ENCODE measurements around the gene MROH2B. TPM values are rescaled to one million over a fixed set of nuclear protein-coding genes. Genes with fewer than 3 reads are reported as not detected.

MROH2B gene
- polyA plus RNA-seq, 1 donor (not counting 4 experiments of a cell fraction or from before 2014, with no cell fraction given) = not detected

- Histone ChIP-seq H3K4me1 (ENCODE audit: control insufficient read depth, extremely low read depth, insufficient read depth, low read length) (no peaks in the 10 kb centered on the region), H3K9ac (ENCODE audit: control insufficient read depth, extremely low read depth, insufficient read depth, low read length) (no peak overlapping the region), H4K20me1 (ENCODE audit: control insufficient read depth, extremely low read depth, insufficient read depth, low read length) (no peaks in the 10 kb centered on the region), H3K27me3 (ENCODE audit: control insufficient read depth, extremely low read depth, insufficient read depth, low read length) (no peaks in the 10 kb centered on the region), H3K9me1 (ENCODE audit: control insufficient read depth, extremely low read depth, insufficient read depth, low read length) (no peaks in the 10 kb centered on the region), H3K9me3 (ENCODE audit: control insufficient read depth, low read depth, low read length) (no peaks in the 10 kb centered on the region), H3K4me3 (ENCODE audit: control insufficient read depth in 2 of 3, extremely low read depth in 1 of 3, insufficient read depth in 2 of 3, low read depth in 1 of 3, low read length in 3 of 3) (no peak overlapping the region), H3K27ac (ENCODE audit: control insufficient read depth, insufficient read depth, low read length) (no peak overlapping the region), H3K36me3 (ENCODE audit: control insufficient read depth in 2 of 2, extremely low read depth in 1 of 2, insufficient read depth in 2 of 2, low read length in 2 of 2) (no peaks in the 10 kb centered on the region), H2AFZ (ENCODE audit: control insufficient read depth, low read length) (no peak overlapping the region), H3K79me2 (ENCODE audit: control insufficient read depth, insufficient read depth, low read length) (no peaks in the 10 kb centered on the region), H3K4me2 (ENCODE audit: control insufficient read depth, extremely low read depth, insufficient read depth, low read depth, low read length) (no peak overlapping the region)
- DNase-seq (ENCODE audit: low read depth, low spot score) (no peak), FAIRE-seq (no peak)
- TF ChIP-seq CTCF (optimal IDR thresholded peaks at IDR 0.05 in 1 of 3, IDR thresholded peaks at IDR 0.05 in 1 of 3, conservative IDR thresholded peaks at IDR 0.05 in 1 of 3; ENCODE audit: extremely low read depth in 1 of 3, insufficient read depth in 2 of 3, low read length in 3 of 3) = no peak
- no peak for TF ChIP-seq EZH2 (IDR thresholded peaks at IDR 0.05; ENCODE audit: low read length)
- dilution Hi-C loops (cut with MboI; ENCODE audit: extremely low pct_ligation_motif_present, low sequenced_read_pairs) = no loop called here
Measured at GRCh38 chr5:41102341-41102740, 31.2 kb upstream of the MROH2B start.

GRCh38 chr5:41097642-41098041 lies 26.5 kb upstream of the MROH2B start:
- H2AFZ ChIP-seq (ENCODE audit: control insufficient read depth, low read length) = no peak overlapping the region
- no peak overlapping the region for H3K4me2 ChIP-seq (ENCODE audit: control insufficient read depth, extremely low read depth, insufficient read depth, low read depth, low read length)
- H3K9ac ChIP-seq (ENCODE audit: control insufficient read depth, extremely low read depth, insufficient read depth, low read length) = no peak overlapping the region
- no peaks in the 10 kb centered on the region for H4K20me1 ChIP-seq (ENCODE audit: control insufficient read depth, extremely low read depth, insufficient read depth, low read length)
- TF ChIP-seq CTCF (optimal IDR thresholded peaks at IDR 0.05 in 1 of 3, IDR thresholded peaks at IDR 0.05 in 1 of 3, conservative IDR thresholded peaks at IDR 0.05 in 1 of 3; ENCODE audit: extremely low read depth in 1 of 3, insufficient read depth in 2 of 3, low read length in 3 of 3) = no peak
- no peak for TF ChIP-seq EZH2 (IDR thresholded peaks at IDR 0.05; ENCODE audit: low read length)
- no peaks in the 10 kb centered on the region for H3K9me1 ChIP-seq (ENCODE audit: control insufficient read depth, extremely low read depth, insufficient read depth, low read length)
- DNase-seq (ENCODE audit: low read depth, low spot score) (no peak), FAIRE-seq (no peak)
- no peaks in the 10 kb centered on the region for H3K4me1 ChIP-seq (ENCODE audit: control insufficient read depth, extremely low read depth, insufficient read depth, low read length)
- H3K36me3 ChIP-seq (ENCODE audit: control insufficient read depth in 2 of 2, extremely low read depth in 1 of 2, insufficient read depth in 2 of 2, low read length in 2 of 2) = no peaks in the 10 kb centered on the region
- dilution Hi-C loops (cut with MboI; ENCODE audit: extremely low pct_ligation_motif_present, low sequenced_read_pairs) = no loop called here
- H3K27me3 ChIP-seq (ENCODE audit: control insufficient read depth, extremely low read depth, insufficient read depth, low read length) = no peaks in the 10 kb centered on the region
- H3K4me3 ChIP-seq (ENCODE audit: control insufficient read depth in 2 of 3, extremely low read depth in 1 of 3, insufficient read depth in 2 of 3, low read depth in 1 of 3, low read length in 3 of 3) = no peak overlapping the region
- no peak overlapping the region for H3K27ac ChIP-seq (ENCODE audit: control insufficient read depth, insufficient read depth, low read length)
- no peaks in the 10 kb centered on the region for H3K79me2 ChIP-seq (ENCODE audit: control insufficient read depth, insufficient read depth, low read length)
- no peaks in the 10 kb centered on the region for H3K9me3 ChIP-seq (ENCODE audit: control insufficient read depth, low read depth, low read length)
